Thoracic aorta (tissue), 2 donors: Measurements from ENCODE around the gene UCP1. TPM values are rescaled to one million over a fixed set of nuclear protein-coding genes. Genes with fewer than 3 reads are reported as not detected.

ENCODE experiments used
- ATAC-seq: fragments of 150-250 bp; one replicate; pipeline ENCODE4 v1.8.0; 2017; ENCODE audit warnings: low read depth; ENCODE audit not compliant: insufficient number of reproducible peaks, low FRiP score
- DNase-seq: peaks from one replicate; pipeline ENCODE4 v3.0.0-alpha.2; 2020; ENCODE audit warnings: low spot score
- H3K27ac ChIP-seq, 2 donors: fragments of 200-600 bp; sonication (generic); 1 replicate in 1 of 2; 2 replicates in 1 of 2; pipeline ENCODE4 v1.5.1; 2016; ENCODE audit warnings: mild to moderate bottlenecking in 2 of 2, moderate library complexity in 2 of 2
- H3K27me3 ChIP-seq: fragments of 200-600 bp; sonication (generic); replicated peaks from 2 replicates; pipeline ENCODE4 v1.6.0; 2016; ENCODE audit warnings: mild to moderate bottlenecking; ENCODE audit not compliant: insufficient read depth
- H3K36me3 ChIP-seq: fragments of 200-600 bp; sonication (generic); one replicate; pipeline ENCODE4 v1.5.1; 2016
- H3K4me1 ChIP-seq, 2 donors: fragments of 200-600 bp; sonication (generic); 1 replicate in 1 of 2; 2 replicates in 1 of 2; pipeline versions ENCODE4 v1.5.1 to v1.6.0; 2016; ENCODE audit warnings: low read depth in 2 of 2, mild to moderate bottlenecking in 1 of 2; ENCODE audit not compliant: control insufficient read depth in 1 of 2
- H3K4me3 ChIP-seq: fragments of 200-600 bp; sonication (generic); 2 replicates; pipeline ENCODE4 v1.5.1; 2016; ENCODE audit warnings: mild to moderate bottlenecking
- H3K9me3 ChIP-seq: fragments of 200-600 bp; sonication (generic); 2 replicates; pipeline ENCODE4 v1.5.1; 2016
- total RNA-seq, 2 donors: library from RNA; depleted of rRNA; stranded (reverse); fragments of >200 nt; gene quantifications; one replicate each; pipeline versions ENCODE4 v1.1.0 to v1.2.3, GENCODE V29; 2016
- TF ChIP-seq, protein P1 (sequence below): fragments of 200-600 bp; sonication (generic); IDR thresholded peaks from one replicate; pipeline ENCODE4 v1.5.1; 2019; ENCODE audit warnings: antibody characterized with exemption

The UCP1 gene
- total RNA-seq, 2 donors from 2014 or later: not detected

DNA sequence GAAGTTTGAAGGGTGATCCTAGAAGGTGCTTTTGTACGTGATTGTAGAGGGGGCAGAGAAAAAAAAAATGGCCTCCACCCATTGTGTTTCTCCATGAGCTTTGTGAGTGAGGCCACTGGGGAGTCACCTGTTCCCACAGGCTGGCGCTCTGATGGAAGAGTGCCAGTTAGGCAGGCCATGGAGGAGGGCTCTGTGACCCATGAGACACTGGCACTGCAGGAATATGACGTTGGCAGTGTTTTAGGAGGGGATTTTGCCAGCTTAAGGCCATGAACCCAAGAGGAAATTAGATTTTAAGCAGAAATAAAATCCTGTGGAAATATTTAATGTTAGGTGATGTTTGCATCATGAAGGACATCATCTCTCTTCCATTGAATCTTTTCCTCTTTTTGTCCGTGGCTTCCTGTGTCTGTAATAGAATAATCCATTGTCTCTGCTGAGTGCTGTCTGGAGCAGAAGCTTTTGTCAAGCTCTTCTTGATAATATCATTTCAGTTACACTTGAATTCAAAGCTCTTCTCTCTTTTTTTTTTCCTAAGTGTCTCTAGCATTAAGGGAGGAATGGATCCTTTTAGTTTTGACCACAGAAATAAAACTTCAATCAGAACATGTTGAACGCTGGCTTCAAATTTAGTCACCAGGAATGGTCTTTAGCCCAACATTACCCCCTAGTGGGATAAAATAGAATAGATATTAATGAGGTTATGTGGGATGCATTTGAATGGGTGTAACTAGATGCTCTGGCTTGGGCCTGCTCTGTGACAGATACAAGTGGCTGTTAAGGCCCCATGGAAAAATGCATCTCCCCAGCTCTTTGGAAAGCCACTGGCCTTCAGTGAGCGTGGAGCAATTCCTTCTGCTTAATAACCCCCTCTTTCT is 41.0 kb upstream of the UCP1 start:
- Histone ChIP-seq H3K36me3 (no peaks in the 10 kb centered on the region), H3K27me3 (no peaks in the 10 kb centered on the region), H3K27ac (no peak overlapping the region), H3K9me3 (no peaks in the 10 kb centered on the region), H3K4me3 (no peak overlapping the region), H3K4me1 (peaks cover 0 to 6% of the 10 kb centered on the region in 2 donors)
- TF ChIP-seq, protein P1, sequence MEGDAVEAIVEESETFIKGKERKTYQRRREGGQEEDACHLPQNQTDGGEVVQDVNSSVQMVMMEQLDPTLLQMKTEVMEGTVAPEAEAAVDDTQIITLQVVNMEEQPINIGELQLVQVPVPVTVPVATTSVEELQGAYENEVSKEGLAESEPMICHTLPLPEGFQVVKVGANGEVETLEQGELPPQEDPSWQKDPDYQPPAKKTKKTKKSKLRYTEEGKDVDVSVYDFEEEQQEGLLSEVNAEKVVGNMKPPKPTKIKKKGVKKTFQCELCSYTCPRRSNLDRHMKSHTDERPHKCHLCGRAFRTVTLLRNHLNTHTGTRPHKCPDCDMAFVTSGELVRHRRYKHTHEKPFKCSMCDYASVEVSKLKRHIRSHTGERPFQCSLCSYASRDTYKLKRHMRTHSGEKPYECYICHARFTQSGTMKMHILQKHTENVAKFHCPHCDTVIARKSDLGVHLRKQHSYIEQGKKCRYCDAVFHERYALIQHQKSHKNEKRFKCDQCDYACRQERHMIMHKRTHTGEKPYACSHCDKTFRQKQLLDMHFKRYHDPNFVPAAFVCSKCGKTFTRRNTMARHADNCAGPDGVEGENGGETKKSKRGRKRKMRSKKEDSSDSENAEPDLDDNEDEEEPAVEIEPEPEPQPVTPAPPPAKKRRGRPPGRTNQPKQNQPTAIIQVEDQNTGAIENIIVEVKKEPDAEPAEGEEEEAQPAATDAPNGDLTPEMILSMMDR: peak; percentile 48
- no peak for DNase-seq
- no peak for ATAC-seq

DNA sequence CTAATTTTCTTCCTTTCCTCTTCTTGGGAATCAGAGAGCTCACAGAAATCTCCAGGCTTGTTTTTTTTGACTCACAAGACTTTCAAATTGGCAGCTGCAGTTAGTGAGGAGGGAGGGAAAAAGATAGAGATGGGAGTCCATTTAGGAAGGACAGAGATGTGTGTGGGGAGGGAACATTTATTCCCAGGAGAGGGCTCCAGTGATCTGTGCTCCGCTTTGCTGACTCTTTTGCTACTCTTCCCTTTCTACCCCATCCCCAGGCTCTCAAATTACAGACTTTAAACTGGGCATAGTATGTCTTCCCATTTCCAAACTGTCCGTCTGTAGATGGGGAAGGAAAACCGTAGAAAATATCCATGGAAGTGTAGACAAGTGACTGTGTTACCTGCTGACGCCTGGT is 39.1 kb upstream of the UCP1 start:
- Histone ChIP-seq H3K4me3 (no peak overlapping the region), H3K27me3 (no peaks in the 10 kb centered on the region), H3K27ac (no peak overlapping the region), H3K4me1 (peaks cover 0 to 6% of the 10 kb centered on the region in 2 donors), H3K36me3 (no peaks in the 10 kb centered on the region), H3K9me3 (no peaks in the 10 kb centered on the region)
- TF ChIP-seq, protein P1: no peak
- DNase-seq (no peak), ATAC-seq (no peak)

DNA sequence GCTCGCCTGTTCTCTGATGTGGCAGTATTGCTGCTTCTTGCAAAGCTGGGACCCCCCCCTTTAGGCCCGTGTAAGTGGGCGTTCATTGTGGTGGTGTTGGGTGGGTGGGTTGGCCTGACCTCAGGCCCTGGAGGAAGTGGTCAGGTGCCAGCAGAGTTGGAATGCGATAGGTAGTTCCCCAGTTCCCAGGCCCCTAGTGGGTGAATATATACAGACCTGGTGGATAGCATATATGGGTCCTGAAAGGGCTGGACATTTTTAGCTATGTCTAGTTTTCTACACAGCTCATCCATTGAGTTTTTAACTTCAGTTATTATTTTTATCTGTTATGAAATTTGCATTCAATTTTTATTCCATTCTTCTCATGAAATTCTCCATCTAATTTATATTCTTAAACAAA is 35.8 kb upstream of the UCP1 start:
- Histone ChIP-seq H3K4me3 (no peak overlapping the region), H3K9me3 (no peaks in the 10 kb centered on the region), H3K27me3 (no peaks in the 10 kb centered on the region), H3K27ac (no peak overlapping the region), H3K36me3 (no peaks in the 10 kb centered on the region), H3K4me1 (peaks cover 0 to 2% of the 10 kb centered on the region in 2 donors)
- TF ChIP-seq, protein P1: no peak
- no peak for DNase-seq
- no peak for ATAC-seq

DNA sequence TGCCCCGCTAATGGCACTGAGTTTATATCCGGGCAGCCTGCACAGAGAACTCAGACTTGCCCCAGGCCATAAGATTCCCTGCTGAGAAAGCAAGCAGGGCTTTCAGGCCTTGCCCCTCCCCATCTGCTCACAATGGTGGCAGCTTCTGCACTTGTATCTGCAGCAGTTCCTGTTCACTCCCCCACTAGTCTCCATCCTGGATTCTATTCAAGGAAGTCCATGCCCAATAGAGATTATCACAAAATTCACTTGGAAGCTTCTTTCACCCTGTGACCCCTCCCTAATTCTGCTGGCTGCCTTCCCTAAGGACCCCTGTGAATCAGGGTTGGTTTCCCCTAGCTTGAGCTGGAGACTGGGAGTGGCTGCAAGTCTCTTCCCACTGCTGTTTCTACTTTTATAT is 34.5 kb upstream of the UCP1 start:
- DNase-seq (no peak), ATAC-seq (no peak)
- no peaks in the 10 kb centered on the region for H3K27me3 ChIP-seq
- H3K4me3 ChIP-seq: no peak overlapping the region
- no peaks in the 10 kb centered on the region for H3K9me3 ChIP-seq
- H3K4me1 ChIP-seq: no peaks in the 10 kb centered on the region
- TF ChIP-seq, protein P1: no peak
- no peak overlapping the region for H3K27ac ChIP-seq
- H3K36me3 ChIP-seq: no peaks in the 10 kb centered on the region

DNA sequence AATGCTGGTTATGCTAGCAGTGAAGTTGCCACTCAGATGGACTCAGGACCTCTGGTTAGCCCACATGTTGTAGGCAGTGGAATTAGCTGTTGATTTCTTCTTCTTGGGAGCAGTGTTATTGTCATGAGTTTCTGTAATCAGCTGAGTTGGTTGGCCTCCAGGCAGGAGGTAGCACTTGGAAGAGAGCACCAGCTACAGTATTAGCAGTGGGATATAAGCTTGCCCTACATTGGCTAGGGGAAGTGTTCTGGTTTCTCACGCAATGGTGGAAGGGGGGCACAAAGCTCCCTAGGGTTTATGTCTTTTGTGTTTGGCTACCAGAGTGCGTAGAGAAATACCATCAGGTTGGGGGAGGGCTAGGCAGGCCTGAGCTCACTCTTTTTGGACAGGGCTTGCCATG is 34.0 kb upstream of the UCP1 start:
- ATAC-seq (no peak), DNase-seq (no peak)
- no peak overlapping the region for H3K4me3 ChIP-seq
- no peaks in the 10 kb centered on the region for H3K4me1 ChIP-seq
- TF ChIP-seq, protein P1: no peak
- no peaks in the 10 kb centered on the region for H3K27me3 ChIP-seq
- H3K9me3 ChIP-seq: no peaks in the 10 kb centered on the region
- H3K27ac ChIP-seq: no peak overlapping the region
- no peaks in the 10 kb centered on the region for H3K36me3 ChIP-seq
